ENCODE results near the gene FBXO31.

FBXO31 gene

GRCh38 chr16:87305505-87306391 is 77.8 kb downstream of the FBXO31 start:
- no peak for DNase-seq

GRCh38 chr16:87304951-87305350 is 78.6 kb downstream of the FBXO31 start:
- no peak for DNase-seq

DNA sequence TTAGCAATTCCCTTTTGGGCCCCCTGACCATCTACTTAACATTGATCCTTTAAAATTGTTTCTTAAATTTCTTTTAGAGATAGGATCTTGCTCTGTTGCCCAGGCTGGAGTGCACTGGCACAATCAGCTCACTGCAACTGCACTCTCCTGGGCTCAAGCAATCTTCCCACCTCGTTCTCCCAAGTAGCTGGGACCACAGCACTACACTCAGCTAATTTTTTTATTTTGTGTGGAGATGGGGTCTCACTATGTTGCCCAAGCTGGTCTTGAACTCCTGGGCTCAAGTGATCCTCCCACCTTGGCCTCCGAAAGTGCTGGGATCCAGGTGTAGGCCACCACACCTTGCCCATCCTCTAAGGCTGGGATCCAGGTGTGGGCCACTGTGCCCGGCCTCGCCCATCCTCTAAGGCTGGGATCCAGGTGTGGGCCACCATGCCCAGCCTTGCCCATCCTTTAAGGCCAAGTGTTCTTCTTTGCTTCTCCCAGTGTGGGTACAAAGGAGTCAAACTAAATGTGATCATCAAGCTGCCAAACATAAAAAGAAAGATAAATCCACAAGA is 79.5 kb downstream of the FBXO31 start:
- DNase-seq: no peak

DNA sequence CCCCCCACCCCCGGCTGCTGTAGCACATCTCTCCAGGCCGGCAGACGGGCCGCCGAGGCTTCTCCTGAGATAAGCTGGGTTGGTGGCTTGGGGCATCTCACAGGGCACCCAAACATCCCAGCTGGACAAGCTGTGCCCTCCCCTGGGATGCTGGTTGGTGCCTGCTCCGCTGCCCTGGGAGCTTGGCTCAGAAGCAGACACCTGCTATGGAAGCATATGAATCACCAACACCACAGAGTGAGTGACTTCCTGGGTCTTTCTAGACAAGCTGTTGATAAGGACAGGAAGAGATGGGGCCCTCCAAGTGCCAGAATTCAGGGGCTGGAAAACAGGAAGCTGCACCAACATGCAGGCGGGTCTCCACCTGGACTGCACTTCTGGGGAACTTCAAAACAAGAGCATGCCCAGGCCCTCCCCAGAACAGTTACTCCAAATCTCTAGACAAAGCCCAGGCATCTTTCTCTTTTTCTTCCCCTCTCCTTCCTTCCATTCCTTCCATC is 80.1 kb downstream of the FBXO31 start:
- DNase-seq: peak; percentile 68

GRCh38 chr16:87298857-87299465 is 84.6 kb downstream of the FBXO31 start:
- no peak for DNase-seq

DNA sequence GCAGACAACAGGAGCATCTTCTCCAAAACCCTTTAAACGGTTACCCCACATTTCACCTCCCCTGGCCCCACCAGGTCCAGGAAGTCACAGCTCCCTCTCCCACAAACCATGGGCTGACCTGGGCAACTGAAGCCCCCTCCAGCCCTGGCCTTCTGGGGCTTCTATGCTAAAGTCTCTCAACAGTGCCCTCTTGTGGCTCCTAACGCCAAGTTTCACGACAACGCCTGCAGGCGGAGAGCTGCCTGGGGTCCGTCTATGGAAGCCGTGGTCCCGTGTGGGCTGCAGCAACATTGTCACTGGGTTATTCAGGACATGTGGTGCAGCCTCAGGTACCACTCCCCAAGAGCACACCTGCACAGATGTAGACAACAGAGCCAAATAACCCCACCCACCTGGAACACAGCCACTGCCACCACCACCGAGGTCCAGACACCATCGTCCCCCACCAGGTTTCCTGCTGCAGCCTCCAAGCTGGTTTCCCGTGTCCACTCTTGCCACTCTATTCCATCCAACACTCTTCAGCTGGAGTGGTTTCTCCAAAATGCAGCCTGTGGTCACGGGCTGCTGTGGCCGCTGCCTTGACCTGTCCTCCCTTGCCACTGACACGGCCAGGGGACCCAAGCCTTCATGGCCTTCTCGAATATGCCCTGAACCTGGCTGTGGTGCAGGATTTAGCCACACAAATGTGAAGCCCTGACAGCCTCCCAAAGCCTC is 85.5 kb downstream of the FBXO31 start:
- DNase-seq: peak; percentile 48

DNA sequence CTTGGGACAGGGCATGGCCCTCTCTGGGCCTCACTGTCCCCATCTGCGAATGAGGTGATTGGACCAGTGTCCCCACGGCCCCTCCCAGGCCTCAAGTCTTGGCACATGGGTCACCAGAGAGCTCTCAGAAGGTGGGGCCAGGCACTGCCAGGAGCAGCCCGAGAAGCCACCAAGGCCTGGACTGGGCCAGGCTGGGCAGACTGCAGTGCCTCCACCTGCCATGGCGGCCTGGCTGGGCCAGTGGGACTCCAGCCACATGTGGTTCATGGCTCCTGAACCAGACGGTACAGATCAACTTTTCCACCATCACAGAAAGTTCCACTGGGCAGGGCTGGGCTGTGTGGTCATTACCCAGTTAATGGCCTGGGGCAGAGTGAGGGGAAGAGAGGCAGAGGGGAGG is 86.2 kb downstream of the FBXO31 start:
- DNase-seq: no peak

DNA sequence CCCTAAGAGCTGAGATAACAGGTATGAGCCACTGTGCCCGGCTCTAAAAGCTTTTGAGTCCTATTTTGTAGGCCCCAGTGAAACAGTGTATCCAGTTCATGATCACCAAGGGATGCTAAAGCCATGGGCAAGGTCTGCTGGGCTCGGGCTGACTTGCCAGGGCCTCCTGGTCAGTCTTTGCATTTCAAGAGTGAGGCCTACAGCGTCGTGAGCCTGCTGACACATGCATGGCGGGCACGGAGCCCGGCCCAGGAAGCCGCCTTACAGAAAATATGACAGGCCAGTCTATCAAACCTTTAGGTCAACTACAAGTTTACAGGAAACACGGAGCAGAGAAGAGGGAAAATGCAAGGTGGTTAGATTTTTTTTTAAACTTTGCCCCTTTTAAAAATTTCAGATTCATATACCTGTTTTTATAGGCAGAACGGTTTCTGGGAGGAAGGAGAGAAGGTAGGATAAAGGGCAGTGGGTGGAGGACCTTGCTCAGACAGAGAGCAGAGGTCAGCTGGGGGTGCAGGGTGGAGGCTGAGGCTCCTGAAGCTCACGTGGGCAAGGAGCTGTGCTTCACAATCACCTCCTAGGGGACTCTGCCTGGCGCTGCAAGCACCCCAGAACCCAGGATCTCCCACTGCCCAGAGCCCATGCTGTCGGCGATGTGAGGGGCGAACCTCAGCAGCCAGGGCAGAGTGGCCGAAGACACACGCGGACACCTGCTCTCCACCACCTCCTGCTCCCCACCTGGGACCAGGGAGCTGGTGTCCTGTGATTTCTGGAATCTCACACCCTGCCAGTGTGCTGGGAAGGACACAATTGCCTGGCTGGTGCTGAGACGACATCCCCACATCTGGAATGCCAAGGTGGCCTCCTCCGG is 87.7 kb downstream of the FBXO31 start:
- no peak for DNase-seq

DNA sequence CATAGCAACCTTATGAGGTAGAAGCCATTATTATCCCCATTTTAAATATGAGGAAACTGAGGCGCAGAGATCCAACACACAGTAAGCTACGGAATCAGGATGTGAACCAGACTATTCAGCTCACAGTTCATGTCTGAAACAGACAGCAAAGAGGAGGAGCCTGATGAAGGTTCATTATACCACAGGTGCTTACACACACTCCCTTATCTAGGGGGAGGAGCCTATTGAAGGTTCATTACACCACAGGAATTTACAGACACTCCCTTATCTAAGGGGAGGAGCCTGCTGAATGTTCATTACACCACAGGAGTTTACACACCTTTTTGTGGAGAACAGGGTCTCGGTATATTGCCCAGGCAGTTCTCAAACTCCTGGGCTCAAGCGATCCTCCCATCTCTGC is 88.3 kb downstream of the FBXO31 start:
- peak; percentile 34 for DNase-seq

- no peak for DNase-seq
These were observed 89.6 kb downstream of the FBXO31 start for GRCh38 chr16:87293990-87294389.

DNA sequence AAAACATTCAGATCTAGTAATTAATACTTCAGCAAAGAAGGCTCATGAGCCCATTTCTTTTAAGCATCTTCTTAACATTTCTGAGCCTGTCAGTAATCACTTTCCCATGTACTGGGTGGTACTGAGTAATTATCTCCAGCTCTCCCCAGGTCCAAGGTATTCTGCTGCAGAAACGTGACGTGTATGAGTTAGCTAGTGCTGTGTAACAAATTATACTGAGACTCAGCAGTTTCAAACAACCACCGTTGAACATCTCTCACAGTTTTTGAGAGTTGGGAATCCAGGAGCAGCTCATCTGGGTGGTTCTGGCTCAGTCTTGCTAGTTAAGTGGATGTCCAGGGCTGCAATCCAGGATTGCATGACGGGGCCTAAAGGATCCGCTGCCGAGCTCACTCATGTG is 91.6 kb downstream of the FBXO31 start:
- DNase-seq: no peak

- DNase-seq: no peak
These were observed 94.7 kb downstream of the FBXO31 start for GRCh38 chr16:87288753-87289362.

- DNase-seq: no peak
These were observed 96.5 kb downstream of the FBXO31 start for GRCh38 chr16:87286839-87287626.

DNA sequence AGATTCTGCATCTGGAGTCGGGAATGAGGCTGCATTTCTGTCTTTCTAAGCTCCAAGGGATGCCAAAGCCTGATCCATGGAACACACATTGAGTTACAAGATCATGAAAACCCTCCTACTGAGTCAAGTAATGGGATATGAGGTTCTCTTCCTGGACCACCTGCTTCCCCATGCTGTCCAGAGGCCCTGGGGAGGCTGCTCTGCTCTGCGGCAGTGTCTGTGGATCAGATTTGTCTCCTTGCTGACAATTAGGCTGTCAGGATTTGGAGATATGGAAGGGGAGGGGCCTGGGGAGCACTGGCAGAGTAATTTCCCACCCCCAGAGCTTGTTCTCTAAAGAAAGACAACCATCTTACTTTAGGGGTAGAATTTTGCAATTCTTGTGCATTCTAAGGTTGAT is 99.4 kb downstream of the FBXO31 start:
- DNase-seq: no peak

- no peak for DNase-seq
These were observed 104.4 kb downstream of the FBXO31 start for GRCh38 chr16:87279094-87279658.

DNA sequence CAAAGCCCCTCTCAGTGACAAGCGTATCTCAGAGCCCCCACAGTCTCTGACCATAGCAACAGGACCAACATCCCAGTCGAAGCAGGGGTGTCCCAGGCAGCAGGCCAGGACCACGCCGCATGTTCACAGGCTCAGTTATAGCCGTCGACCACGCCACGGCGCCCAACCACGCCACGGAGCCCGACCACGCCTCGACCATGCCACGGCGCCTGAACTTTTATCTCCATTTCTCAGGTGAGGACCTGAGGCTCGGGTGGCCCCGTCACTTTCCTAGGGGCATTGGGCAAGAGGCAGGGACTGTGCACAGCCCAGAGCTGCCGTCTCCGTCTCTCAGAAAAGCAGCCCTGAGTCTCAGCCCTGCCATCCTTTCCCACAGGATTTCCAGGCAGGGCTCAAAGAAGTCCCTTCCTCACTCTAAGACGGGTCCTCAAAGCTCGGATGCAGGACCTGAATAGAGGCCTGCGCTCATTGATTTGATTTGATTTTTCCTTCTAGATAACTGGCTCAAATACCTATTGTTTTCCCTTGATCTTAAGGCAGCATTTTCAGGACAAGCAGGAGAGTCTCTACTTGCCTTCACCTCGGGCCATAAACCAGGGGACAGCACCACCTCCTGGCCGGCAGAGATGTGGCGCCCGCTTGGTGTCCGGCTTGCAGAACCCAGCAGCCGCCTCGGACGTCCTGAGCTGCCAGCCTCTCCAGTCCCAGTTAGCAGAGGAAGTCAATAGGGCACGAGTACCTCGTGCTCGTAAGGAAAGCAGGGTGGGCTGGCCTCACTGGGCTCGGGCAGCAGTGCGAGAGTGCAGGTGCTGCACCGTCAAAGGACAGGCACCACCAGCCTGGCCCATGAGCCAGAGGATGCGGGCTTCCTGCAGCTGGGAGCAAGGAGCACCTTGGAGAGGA is 105.1 kb downstream of the FBXO31 start:
- peak; percentile 78 for DNase-seq
